A673 (cell line): ENCODE results near the gene GAPVD1. TPM values are rescaled to one million over a fixed set of nuclear protein-coding genes. Genes with fewer than 3 reads are reported as not detected.
"Not testable (repeated sequence)": the region's sequence is repeated elsewhere in the genome, so short reads cannot be mapped to it uniquely, and the experiment has no call there.

Source experiments
- BruUV-seq: library from RNA; stranded (reverse); fragments of 400-500 nt; replicated peaks from 2 replicates; lab custom pipeline; 2021; lab: Mats Ljungman, UMichigan
- CTCF ChIA-PET: fragments of 300-600 bp; sonication (Branson Sonifier 250); formaldehyde crosslinking; loops from one replicate; lab custom pipeline; 2022; ENCODE audit warnings: antibody characterized with exemption; lab: Charles Lee
- POLR2A ChIA-PET: fragments of 300-600 bp; sonication (Branson Sonifier 250); formaldehyde crosslinking; loops from one replicate; lab custom pipeline; 2022; ENCODE audit warnings: antibody characterized with exemption; ENCODE audit not compliant: low non-redundant PET; lab: Charles Lee
- DNase-seq: peaks from one replicate; pipeline ENCODE4 v3.0.0-alpha.2; 2015; ENCODE audit warnings: low spot score
- H3K27ac ChIP-seq: fragments of 200-600 bp; sonication (generic); 2 replicates; pipeline ENCODE4 v1.5.1; 2016; ENCODE audit warnings: mixed run types, low read depth, mild to moderate bottlenecking, mixed read lengths, antibody characterized with exemption, low read length; ENCODE audit not compliant: poor library complexity, severe bottlenecking
- H3K27me3 ChIP-seq: fragments of 200-600 bp; sonication (generic); replicated peaks from 2 replicates; pipeline ENCODE4 v1.6.1; 2017; ENCODE audit warnings: mixed run types, low read depth, mild to moderate bottlenecking, mixed read lengths, antibody characterized with exemption, low read length; ENCODE audit not compliant: insufficient read depth, poor library complexity
- H3K36me3 ChIP-seq: fragments of 200-600 bp; sonication (generic); 2 replicates; pipeline ENCODE4 v1.6.1; 2016; ENCODE audit warnings: mixed run types, mild to moderate bottlenecking, mixed read lengths, antibody characterized with exemption, low read length; ENCODE audit not compliant: insufficient read depth, poor library complexity, severe bottlenecking
- H3K4me1 ChIP-seq: fragments of 200-600 bp; sonication (generic); 2 replicates; pipeline ENCODE4 v1.6.1; 2017; ENCODE audit warnings: mixed run types, mild to moderate bottlenecking, mixed read lengths, antibody characterized with exemption, low read length; ENCODE audit not compliant: insufficient read depth, poor library complexity, severe bottlenecking
- H3K4me3 ChIP-seq: fragments of 200-600 bp; sonication (generic); 2 replicates; pipeline ENCODE4 v1.5.1; 2016; ENCODE audit warnings: low read depth, mixed run types, mild to moderate bottlenecking, mixed read lengths, low read length; ENCODE audit not compliant: poor library complexity, severe bottlenecking
- H3K9me3 ChIP-seq: fragments of 200-600 bp; sonication (generic); 2 replicates; pipeline ENCODE4 v1.6.1; 2016; ENCODE audit warnings: mixed run types, low read depth, mild to moderate bottlenecking, mixed read lengths, antibody characterized with exemption, low read length; ENCODE audit not compliant: poor library complexity, severe bottlenecking
- EZH2 ChIP-seq: fragments of 200-600 bp; sonication (generic); IDR thresholded peaks from 2 replicates; pipeline ENCODE4 v1.6.1; 2017; ENCODE audit warnings: borderline replicate concordance, low read depth, mild to moderate bottlenecking, mixed read lengths, antibody characterized with exemption, low read length; ENCODE audit not compliant: poor library complexity, severe bottlenecking
- intact Hi-C: fragments of 100-400 bp; cut with micrococcal nuclease; formaldehyde crosslinking; loops from one replicate; pipeline ENCODE4 v1.10.0; 2022; ENCODE audit not compliant: unreplicated experiment
- total RNA-seq: library from RNA; stranded (reverse); gene quantifications from 2 replicates; pipeline ENCODE4 v1.2.3, GENCODE V29; 2021
- TF ChIP-seq, protein P1 (sequence below): fragments of 300-800, 200-600 bp; sonication (generic); conservative IDR thresholded peaks from 2 replicates; pipeline ENCODE4 v1.5.1; 2017; ENCODE audit warnings: low read depth, mild to moderate bottlenecking, antibody characterized with exemption, low read length, moderate library complexity, mixed read lengths

GAPVD1 gene
- total RNA-seq, 1 experiment from 2014 or later: 55.3 TPM

DNA sequence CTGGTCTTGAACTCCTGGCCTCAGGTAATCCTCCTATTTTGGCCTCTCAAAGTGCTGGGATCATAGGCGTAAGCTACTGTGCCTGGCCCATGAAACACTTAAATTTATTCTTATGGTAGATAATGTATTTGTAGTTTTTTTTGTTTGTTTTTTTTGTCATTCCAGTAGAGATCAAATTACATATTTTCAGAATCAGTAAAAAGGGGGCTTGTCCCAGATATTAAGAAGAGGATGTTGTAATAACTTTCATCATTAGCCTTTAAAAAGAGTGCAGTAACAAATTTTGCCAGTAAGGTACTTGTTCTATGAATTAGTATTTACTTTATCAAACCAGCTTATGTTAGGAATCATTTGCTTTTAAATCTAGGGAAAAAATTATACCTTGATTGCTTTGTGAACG, 42.6 kb downstream of the GAPVD1 start:
- H3K36me3 ChIP-seq: peaks cover 38% of the 10 kb centered on the region
- intact Hi-C loops: no loop called here
- no TSS peak for BruUV-seq
- DNase-seq: no peak
- POLR2A ChIA-PET: interaction anchor here (1.2 kb wide), 1 partner anchor 63 kb away, joined by 20 read pairs; the partner anchor contains the start of gene HSPA5
- no peak overlapping the region for H3K4me3 ChIP-seq
- CTCF ChIA-PET: interaction anchor here (0.6 kb wide), 1 partner anchor 10 kb away, joined by 3 read pairs; no protein-coding TSS in a partner anchor
- H3K27ac ChIP-seq: no peak overlapping the region
- H3K27me3 ChIP-seq: no peaks in the 10 kb centered on the region
- no peaks in the 10 kb centered on the region for H3K9me3 ChIP-seq
- TF ChIP-seq, protein P1, sequence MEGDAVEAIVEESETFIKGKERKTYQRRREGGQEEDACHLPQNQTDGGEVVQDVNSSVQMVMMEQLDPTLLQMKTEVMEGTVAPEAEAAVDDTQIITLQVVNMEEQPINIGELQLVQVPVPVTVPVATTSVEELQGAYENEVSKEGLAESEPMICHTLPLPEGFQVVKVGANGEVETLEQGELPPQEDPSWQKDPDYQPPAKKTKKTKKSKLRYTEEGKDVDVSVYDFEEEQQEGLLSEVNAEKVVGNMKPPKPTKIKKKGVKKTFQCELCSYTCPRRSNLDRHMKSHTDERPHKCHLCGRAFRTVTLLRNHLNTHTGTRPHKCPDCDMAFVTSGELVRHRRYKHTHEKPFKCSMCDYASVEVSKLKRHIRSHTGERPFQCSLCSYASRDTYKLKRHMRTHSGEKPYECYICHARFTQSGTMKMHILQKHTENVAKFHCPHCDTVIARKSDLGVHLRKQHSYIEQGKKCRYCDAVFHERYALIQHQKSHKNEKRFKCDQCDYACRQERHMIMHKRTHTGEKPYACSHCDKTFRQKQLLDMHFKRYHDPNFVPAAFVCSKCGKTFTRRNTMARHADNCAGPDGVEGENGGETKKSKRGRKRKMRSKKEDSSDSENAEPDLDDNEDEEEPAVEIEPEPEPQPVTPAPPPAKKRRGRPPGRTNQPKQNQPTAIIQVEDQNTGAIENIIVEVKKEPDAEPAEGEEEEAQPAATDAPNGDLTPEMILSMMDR: no peak
- no peak for TF ChIP-seq EZH2
- no peaks in the 10 kb centered on the region for H3K4me1 ChIP-seq

DNA sequence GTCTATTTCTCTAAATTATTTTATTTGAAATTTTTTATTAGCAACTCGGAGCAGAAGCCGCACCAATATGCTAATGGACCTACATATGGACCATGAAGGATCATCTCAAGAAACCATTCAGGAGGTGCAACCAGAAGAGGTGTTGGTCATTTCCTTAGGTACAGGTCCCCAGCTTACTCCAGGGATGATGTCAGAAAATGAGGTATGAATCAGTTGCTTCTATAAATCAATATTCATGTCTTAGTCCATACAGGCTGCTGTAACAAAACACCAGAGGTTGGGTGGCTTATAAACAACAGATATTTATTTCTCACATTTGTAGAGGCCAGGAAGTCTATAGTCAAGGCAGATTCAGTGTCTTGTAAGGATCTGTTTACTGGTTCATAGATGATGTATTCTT, 50.8 kb downstream of the GAPVD1 start:
- no peak overlapping the region for H3K4me3 ChIP-seq
- no peak for TF ChIP-seq EZH2
- TF ChIP-seq, protein P1: no peak
- ChIA-PET POLR2A (no interaction called here), CTCF (no interaction called here)
- no peak for DNase-seq
- peaks cover 42% of the 10 kb centered on the region for H3K36me3 ChIP-seq
- BruUV-seq: no TSS peak
- no peaks in the 10 kb centered on the region for H3K9me3 ChIP-seq
- no peaks in the 10 kb centered on the region for H3K27me3 ChIP-seq
- H3K4me1 ChIP-seq: no peaks in the 10 kb centered on the region
- intact Hi-C loops: no loop called here
- no peak overlapping the region for H3K27ac ChIP-seq

DNA sequence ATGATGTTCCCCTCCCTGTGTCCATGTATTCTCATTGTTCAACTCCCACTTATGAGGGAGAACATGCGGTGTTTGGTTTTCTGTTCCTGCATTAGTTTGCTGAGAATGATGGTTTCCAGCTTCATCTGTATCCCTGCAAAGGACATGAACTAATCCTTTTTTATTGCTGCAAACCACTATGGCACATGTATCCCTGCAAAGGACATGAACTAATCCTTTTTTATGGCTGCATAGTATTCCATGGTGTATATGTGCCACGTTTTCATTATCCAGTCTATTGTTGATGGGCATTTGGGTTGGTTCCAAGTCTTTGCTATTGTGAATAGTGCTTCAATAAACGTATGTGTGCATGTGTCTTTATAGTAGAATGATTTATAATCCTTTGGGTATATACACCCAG, 54.7 kb downstream of the GAPVD1 start:
- H3K4me1 ChIP-seq, BruUV-seq, POLR2A ChIA-PET, H3K27ac ChIP-seq, H3K9me3 ChIP-seq, DNase-seq, H3K4me3 ChIP-seq, CTCF ChIA-PET, intact Hi-C loops, H3K27me3 ChIP-seq: not testable (repeated sequence)
- peaks cover 44% of the 10 kb centered on the region for H3K36me3 ChIP-seq

DNA sequence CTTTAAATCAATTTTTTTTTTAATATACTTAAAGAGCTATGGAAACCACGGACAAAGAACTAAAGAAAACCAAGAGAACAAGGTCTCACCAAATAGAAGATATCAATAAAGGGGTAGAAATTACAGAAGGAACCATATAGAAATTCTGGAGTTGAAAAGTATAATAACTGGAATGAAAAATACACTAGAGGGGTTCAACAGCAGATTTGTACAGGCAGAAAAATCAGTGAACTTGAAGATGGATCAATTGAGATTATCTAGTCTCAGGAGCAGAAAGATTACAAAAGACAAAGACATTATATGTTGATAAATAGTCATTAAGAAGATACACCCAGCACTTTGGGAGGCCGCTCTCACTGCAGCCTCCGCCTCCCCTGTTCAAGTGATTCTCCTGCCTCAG, 56.1 kb downstream of the GAPVD1 start:
- H3K36me3 ChIP-seq: peaks cover 42% of the 10 kb centered on the region
- peaks cover 5% of the 10 kb centered on the region for H3K9me3 ChIP-seq
- no peaks in the 10 kb centered on the region for H3K27me3 ChIP-seq
- TF ChIP-seq, protein P1: no peak
- no peak for TF ChIP-seq EZH2
- no peak overlapping the region for H3K4me3 ChIP-seq
- intact Hi-C loops: no loop called here
- no peak overlapping the region for H3K27ac ChIP-seq
- no TSS peak for BruUV-seq
- H3K4me1 ChIP-seq: no peaks in the 10 kb centered on the region
- DNase-seq: no peak
- ChIA-PET CTCF (no interaction called here), POLR2A (no interaction called here)
